Panc1 (cell line): ENCODE measurements around the gene TMEM91. TPM values are rescaled to one million over a fixed set of nuclear protein-coding genes. Genes with fewer than 3 reads are reported as not detected.

ENCODE experiments used
- ATAC-seq: fragments of 200-7000 bp; cut with Tn5 transposase; 2 replicates; pipeline ENCODE4 v1.9.1; 2020; ENCODE audit warnings: mild to moderate bottlenecking, moderate library complexity
- BruUV-seq: library from RNA; stranded (reverse); fragments of 400-500 nt; replicated peaks from 2 replicates; lab custom pipeline; 2021; lab: Mats Ljungman, UMichigan
- CTCF ChIA-PET: fragments of 300-600 bp; sonication (Branson Sonifier 250); formaldehyde crosslinking; loops from one replicate; lab custom pipeline; 2022; ENCODE audit warnings: antibody characterized with exemption; lab: Charles Lee
- POLR2A ChIA-PET: fragments of 300-600 bp; sonication (Branson Sonifier 250); formaldehyde crosslinking; loops from one replicate; lab custom pipeline; 2022; ENCODE audit warnings: antibody characterized with exemption; lab: Charles Lee
- DNase-seq: peaks from one replicate; pipeline ENCODE4 v3.0.0-alpha.2; 2010; ENCODE audit warnings: low read depth, low spot score
- H3K27ac ChIP-seq: 2 replicates; pipeline ENCODE4 v1.5.1; 2011; ENCODE audit warnings: mild to moderate bottlenecking, low read length, inconsistent platforms
- H3K27me3 ChIP-seq: fragments of 200-500 bp; sonication (Bioruptor generic); 2 replicates; pipeline ENCODE4 v1.6.0; 2014; ENCODE audit warnings: low read length, inconsistent platforms; ENCODE audit not compliant: control insufficient read depth, insufficient read depth
- H3K36me3 ChIP-seq: fragments of 200-500 bp; sonication (Bioruptor generic); 2 replicates; pipeline ENCODE4 v1.5.1; 2014; ENCODE audit warnings: inconsistent platforms, mild to moderate bottlenecking, low read length, moderate library complexity; ENCODE audit not compliant: control insufficient read depth, insufficient read depth
- H3K4me1 ChIP-seq: 2 replicates; pipeline ENCODE4 v1.5.1; 2011; ENCODE audit warnings: inconsistent platforms, mild to moderate bottlenecking, low read length, moderate library complexity; ENCODE audit not compliant: control insufficient read depth, insufficient read depth
- H3K4me3 ChIP-seq, 2 experiments: 2 replicates each; pipeline ENCODE4 v1.5.1; 2011 to 2012; ENCODE audit warnings: low read depth in 2 of 2, low read length in 2 of 2, mild to moderate bottlenecking in 2 of 2, inconsistent platforms in 1 of 2, moderate library complexity in 1 of 2
- H3K9me3 ChIP-seq: fragments of 200-500 bp; sonication (Bioruptor generic); 2 replicates; pipeline ENCODE4 v1.5.1; 2014; ENCODE audit warnings: low read depth, mild to moderate bottlenecking, inconsistent platforms, low read length, moderate library complexity; ENCODE audit not compliant: control insufficient read depth, insufficient read depth
- POLR2AphosphoS5 ChIP-seq: IDR thresholded peaks from 2 replicates; pipeline ENCODE4 v1.6.1; 2012; ENCODE audit warnings: mild to moderate bottlenecking, low read depth, low read length, moderate library complexity
- SIN3A ChIP-seq: IDR thresholded peaks from 2 replicates; pipeline ENCODE4 v1.6.1; 2012; ENCODE audit warnings: low read depth, mild to moderate bottlenecking, low read length, moderate library complexity, borderline replicate concordance; ENCODE audit not compliant: insufficient read depth
- TCF7L2 ChIP-seq: IDR thresholded peaks from 2 replicates; pipeline ENCODE4 v1.6.1; 2011; ENCODE audit warnings: mild to moderate bottlenecking, low read depth, low read length, inconsistent platforms
- in situ Hi-C: cut with HindIII; loops from 2 replicates; pipeline ENCODE4 v1.10.0; 2016; ENCODE audit warnings: low sequenced_read_pairs, low pct_unique_long_range_greater_than_20kb
- intact Hi-C: fragments of 100-400 bp; cut with micrococcal nuclease; formaldehyde crosslinking; loops from one replicate; pipeline ENCODE4 v1.10.0; 2022; ENCODE audit not compliant: unreplicated experiment
- total RNA-seq: library from RNA; stranded (reverse); gene quantifications from one replicate; pipeline ENCODE4 v1.2.1, GENCODE V29; 2021; ENCODE audit not compliant: unreplicated experiment
- TF ChIP-seq, protein P1 (sequence below): fragments of 450-650 bp; IDR thresholded peaks from 2 replicates; pipeline ENCODE4 v1.5.1; 2017; ENCODE audit warnings: mild to moderate bottlenecking
- TF ChIP-seq, protein P2 (sequence below), 2 experiments: IDR thresholded peaks; 2 replicates each; pipeline ENCODE4 v1.6.1; 2011 to 2012; ENCODE audit warnings: low read depth in 2 of 2, control low read depth in 1 of 2, low read length in 1 of 2, mild to moderate bottlenecking in 1 of 2, moderate library complexity in 1 of 2; ENCODE audit not compliant: insufficient read depth in 1 of 2

The TMEM91 gene
- total RNA-seq, 1 experiment from 2014 or later: 4.4 TPM

DNA sequence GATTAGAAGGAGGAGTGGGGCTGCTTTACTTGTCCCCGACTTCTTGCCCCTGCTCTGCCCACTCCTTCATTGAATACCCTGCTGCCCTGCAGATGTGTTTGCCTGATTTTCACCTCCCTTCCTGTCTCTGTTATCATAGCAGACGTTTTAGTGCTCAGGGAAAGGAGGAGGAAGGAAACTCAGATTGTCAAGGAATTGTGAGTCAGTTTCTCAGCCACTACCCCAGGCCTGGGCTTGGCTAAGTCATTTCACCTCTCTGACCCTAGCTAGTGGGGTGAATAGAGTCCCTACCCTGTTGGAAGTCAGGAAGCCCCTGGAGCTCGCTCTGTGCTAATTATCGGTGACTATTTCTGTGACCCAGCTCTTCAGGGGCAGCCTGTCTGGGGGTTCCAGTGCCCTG, 25.1 kb downstream of the TMEM91 start:
- H3K27ac ChIP-seq: no peak overlapping the region
- no peak for DNase-seq
- no peaks in the 10 kb centered on the region for H3K27me3 ChIP-seq
- no peaks in the 10 kb centered on the region for H3K4me1 ChIP-seq
- TF ChIP-seq, protein P1, sequence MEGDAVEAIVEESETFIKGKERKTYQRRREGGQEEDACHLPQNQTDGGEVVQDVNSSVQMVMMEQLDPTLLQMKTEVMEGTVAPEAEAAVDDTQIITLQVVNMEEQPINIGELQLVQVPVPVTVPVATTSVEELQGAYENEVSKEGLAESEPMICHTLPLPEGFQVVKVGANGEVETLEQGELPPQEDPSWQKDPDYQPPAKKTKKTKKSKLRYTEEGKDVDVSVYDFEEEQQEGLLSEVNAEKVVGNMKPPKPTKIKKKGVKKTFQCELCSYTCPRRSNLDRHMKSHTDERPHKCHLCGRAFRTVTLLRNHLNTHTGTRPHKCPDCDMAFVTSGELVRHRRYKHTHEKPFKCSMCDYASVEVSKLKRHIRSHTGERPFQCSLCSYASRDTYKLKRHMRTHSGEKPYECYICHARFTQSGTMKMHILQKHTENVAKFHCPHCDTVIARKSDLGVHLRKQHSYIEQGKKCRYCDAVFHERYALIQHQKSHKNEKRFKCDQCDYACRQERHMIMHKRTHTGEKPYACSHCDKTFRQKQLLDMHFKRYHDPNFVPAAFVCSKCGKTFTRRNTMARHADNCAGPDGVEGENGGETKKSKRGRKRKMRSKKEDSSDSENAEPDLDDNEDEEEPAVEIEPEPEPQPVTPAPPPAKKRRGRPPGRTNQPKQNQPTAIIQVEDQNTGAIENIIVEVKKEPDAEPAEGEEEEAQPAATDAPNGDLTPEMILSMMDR: no peak
- TF ChIP-seq POLR2AphosphoS5 (no peak), SIN3A (no peak), TCF7L2 (no peak)
- TF ChIP-seq, protein P2, sequence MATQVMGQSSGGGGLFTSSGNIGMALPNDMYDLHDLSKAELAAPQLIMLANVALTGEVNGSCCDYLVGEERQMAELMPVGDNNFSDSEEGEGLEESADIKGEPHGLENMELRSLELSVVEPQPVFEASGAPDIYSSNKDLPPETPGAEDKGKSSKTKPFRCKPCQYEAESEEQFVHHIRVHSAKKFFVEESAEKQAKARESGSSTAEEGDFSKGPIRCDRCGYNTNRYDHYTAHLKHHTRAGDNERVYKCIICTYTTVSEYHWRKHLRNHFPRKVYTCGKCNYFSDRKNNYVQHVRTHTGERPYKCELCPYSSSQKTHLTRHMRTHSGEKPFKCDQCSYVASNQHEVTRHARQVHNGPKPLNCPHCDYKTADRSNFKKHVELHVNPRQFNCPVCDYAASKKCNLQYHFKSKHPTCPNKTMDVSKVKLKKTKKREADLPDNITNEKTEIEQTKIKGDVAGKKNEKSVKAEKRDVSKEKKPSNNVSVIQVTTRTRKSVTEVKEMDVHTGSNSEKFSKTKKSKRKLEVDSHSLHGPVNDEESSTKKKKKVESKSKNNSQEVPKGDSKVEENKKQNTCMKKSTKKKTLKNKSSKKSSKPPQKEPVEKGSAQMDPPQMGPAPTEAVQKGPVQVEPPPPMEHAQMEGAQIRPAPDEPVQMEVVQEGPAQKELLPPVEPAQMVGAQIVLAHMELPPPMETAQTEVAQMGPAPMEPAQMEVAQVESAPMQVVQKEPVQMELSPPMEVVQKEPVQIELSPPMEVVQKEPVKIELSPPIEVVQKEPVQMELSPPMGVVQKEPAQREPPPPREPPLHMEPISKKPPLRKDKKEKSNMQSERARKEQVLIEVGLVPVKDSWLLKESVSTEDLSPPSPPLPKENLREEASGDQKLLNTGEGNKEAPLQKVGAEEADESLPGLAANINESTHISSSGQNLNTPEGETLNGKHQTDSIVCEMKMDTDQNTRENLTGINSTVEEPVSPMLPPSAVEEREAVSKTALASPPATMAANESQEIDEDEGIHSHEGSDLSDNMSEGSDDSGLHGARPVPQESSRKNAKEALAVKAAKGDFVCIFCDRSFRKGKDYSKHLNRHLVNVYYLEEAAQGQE (IDR thresholded peaks at IDR 0.05; ENCODE audit: insufficient read depth in 1 of 2, low read depth in 2 of 2, low read length in 1 of 2): no peak
- no peaks in the 10 kb centered on the region for H3K9me3 ChIP-seq
- ChIA-PET CTCF (no interaction called here), POLR2A (no interaction called here)
- TSS peak; percentile 25 for BruUV-seq
- in situ Hi-C loops: no loop called here
- no peak for ATAC-seq
- intact Hi-C loops: no loop called here
- H3K36me3 ChIP-seq: peaks cover 8% of the 10 kb centered on the region; the same call in 1 of the 2 replicates
- H3K4me3 ChIP-seq: no peak overlapping the region

DNA sequence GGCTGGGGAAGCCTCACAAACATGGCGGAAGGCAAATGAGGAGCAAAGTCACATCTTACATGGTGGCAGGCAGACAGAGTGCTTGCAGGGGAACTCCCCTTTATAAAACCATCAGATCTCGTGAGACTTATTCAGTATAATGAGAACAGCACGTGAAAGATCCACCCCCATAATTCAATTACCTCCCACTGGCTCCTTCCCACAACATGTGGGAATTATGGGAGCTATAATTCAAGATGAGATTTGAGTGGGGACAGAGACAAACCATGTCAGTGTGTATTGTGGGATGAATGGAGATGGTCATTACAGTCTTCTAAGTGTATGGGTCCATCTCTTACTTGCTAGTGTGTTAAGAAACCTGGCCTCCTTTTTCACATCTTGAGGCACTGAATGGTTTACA, 25.7 kb downstream of the TMEM91 start:
- Histone ChIP-seq H3K9me3 (no peaks in the 10 kb centered on the region), H3K4me1 (no peaks in the 10 kb centered on the region), H3K4me3 (no peak overlapping the region), H3K27me3 (no peaks in the 10 kb centered on the region), H3K36me3 (peaks cover 5% of the 10 kb centered on the region; the same call in 1 of the 2 replicates), H3K27ac (no peak overlapping the region)
- DNase-seq: no peak
- CTCF ChIA-PET: no interaction called here
- intact Hi-C loops: no loop called here
- ATAC-seq: no peak
- in situ Hi-C loops: no loop called here
- no TSS peak for BruUV-seq
- TF ChIP-seq, protein P1: no peak
- TF ChIP-seq TCF7L2 (no peak), POLR2AphosphoS5 (no peak), SIN3A (no peak)
- TF ChIP-seq, protein P2 (IDR thresholded peaks at IDR 0.05; ENCODE audit: insufficient read depth in 1 of 2, low read depth in 2 of 2, low read length in 1 of 2): no peak
- POLR2A ChIA-PET: no interaction called here
